Measurements from ENCODE around the gene FAM227B.

FAM227B gene

GRCh38 chr15:49624056-49624455 lies 3.4 kb upstream of the FAM227B start:
- no peak for TF ChIP-seq CTCF (IDR thresholded peaks at IDR 0.05)

GRCh38 chr15:49622561-49622960 lies 1.9 kb upstream of the FAM227B start:
- TF ChIP-seq CTCF (IDR thresholded peaks at IDR 0.05) = no peak

GRCh38 chr15:49621887-49622286 lies 1.3 kb upstream of the FAM227B start:
- no peak for TF ChIP-seq CTCF (IDR thresholded peaks at IDR 0.05)

GRCh38 chr15:49621401-49621811 lies 788 bp upstream of the FAM227B start:
- no peak for TF ChIP-seq CTCF (IDR thresholded peaks at IDR 0.05)

- TF ChIP-seq CTCF (IDR thresholded peaks at IDR 0.05) = no peak
These were observed 419 bp downstream of the FAM227B start for GRCh38 chr15:49620199-49620598.

- no peak for TF ChIP-seq CTCF (IDR thresholded peaks at IDR 0.05)
These were observed 1.4 kb downstream of the FAM227B start for GRCh38 chr15:49619226-49619625.

GRCh38 chr15:49610157-49610918 lies 10.3 kb downstream of the FAM227B start:
- no peak for TF ChIP-seq CTCF (IDR thresholded peaks at IDR 0.05)

GRCh38 chr15:49606594-49606993 lies 14.0 kb downstream of the FAM227B start:
- no peak for TF ChIP-seq CTCF (IDR thresholded peaks at IDR 0.05)
